Activated CD4-positive, CD25-positive, alpha-beta regulatory T cell treated with anti-CD3 and anti-CD28 coated beads, Interleukin-2, amount 50 U/mL, for 16 hours (primary cell): ENCODE data around the gene KCNIP3.

ENCODE experiments used
- DNase-seq: peaks from one replicate; pipeline ENCODE4 v3.0.0-alpha.2; 2020; ENCODE audit warnings: low read depth, low spot score

The KCNIP3 gene

GRCh38 chr2:95327861-95328260 is 30.7 kb downstream of the KCNIP3 start:
- no peak for DNase-seq

GRCh38 chr2:95328358-95329125 is 31.4 kb downstream of the KCNIP3 start:
- DNase-seq = no peak

- no peak for DNase-seq
Observed at GRCh38 chr2:95329401-95329800, 32.3 kb downstream of the KCNIP3 start.

- DNase-seq = no peak
Observed at GRCh38 chr2:95329891-95330793, 33.0 kb downstream of the KCNIP3 start.

- no peak for DNase-seq
Observed at GRCh38 chr2:95330794-95331338, 33.7 kb downstream of the KCNIP3 start.

GRCh38 chr2:95331606-95332005 is 34.5 kb downstream of the KCNIP3 start:
- no peak for DNase-seq

GRCh38 chr2:95332036-95332435 is 34.9 kb downstream of the KCNIP3 start:
- no peak for DNase-seq

- no peak for DNase-seq
Observed at GRCh38 chr2:95333056-95333455, 35.9 kb downstream of the KCNIP3 start.

GRCh38 chr2:95333888-95334338 is 36.8 kb downstream of the KCNIP3 start:
- DNase-seq = no peak

GRCh38 chr2:95334916-95335641 is 37.9 kb downstream of the KCNIP3 start:
- DNase-seq = no peak

- no peak for DNase-seq
Observed at GRCh38 chr2:95336406-95336805, 39.3 kb downstream of the KCNIP3 start.

GRCh38 chr2:95337829-95338228 is 40.7 kb downstream of the KCNIP3 start:
- DNase-seq = no peak

GRCh38 chr2:95342556-95343320 is 45.6 kb downstream of the KCNIP3 start:
- no peak for DNase-seq

GRCh38 chr2:95343429-95344214 is 46.5 kb downstream of the KCNIP3 start:
- no peak for DNase-seq

- no peak for DNase-seq
Observed at GRCh38 chr2:95344215-95344583, 47.1 kb downstream of the KCNIP3 start.

- no peak for DNase-seq
Observed at GRCh38 chr2:95344656-95345055, 47.5 kb downstream of the KCNIP3 start.

- DNase-seq = no peak
Observed at GRCh38 chr2:95345081-95345562, 48.0 kb downstream of the KCNIP3 start.

GRCh38 chr2:95345563-95346230 is 48.5 kb downstream of the KCNIP3 start:
- DNase-seq = no peak

GRCh38 chr2:95346231-95346737 is 49.1 kb downstream of the KCNIP3 start:
- DNase-seq = no peak
